ENCODE results near the gene TAGLN3.
A peak's percentile ranks its signal among the peaks of the same experiment; 100 is the strongest.

The TAGLN3 gene

DNA sequence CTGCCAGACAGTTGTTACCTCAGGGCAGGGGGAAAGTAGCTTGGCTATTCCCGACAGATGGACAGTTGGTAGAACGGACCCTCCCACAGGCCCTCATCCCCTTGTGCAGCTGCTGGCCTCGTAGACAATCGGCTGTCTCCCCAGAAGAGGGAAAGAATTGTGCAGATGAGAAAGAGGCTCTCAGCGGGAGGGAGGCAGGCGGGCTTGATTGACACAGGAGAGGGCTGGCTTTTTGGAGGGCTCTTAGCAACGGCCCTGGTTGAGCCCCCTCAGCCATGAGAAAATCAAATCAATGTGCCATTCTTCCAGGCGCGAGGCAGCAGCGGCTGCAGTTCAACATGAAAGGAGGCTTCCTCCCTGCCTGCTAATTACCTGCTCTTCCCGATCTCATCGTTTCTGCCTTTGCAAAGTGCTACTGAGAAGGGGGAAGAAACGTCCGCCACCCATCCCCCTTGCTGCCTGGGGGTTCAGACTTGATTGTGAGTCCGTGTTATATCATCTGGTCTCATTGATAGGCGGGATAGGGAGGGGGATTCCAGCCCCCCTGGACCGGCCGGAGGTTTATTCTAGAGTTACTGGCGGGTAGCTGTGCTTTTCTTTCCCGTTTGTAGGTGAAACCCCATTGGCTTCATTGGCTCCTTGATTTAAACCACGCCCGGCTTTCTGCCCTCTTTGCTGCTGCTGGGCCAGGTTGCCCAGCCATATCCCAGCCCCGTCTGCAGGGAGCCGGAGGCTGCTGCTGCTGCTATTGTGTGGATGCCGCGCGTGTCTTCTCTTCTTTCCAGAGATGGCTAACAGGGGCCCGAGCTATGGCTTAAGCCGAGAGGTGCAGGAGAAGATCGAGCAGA, at the start of gene TAGLN3:
Gene TAGLN3, plus strand, starts transcription at position 287 of the 848 bp plus-strand sequence. Its CDS starts 501 bp downstream, at position 788.
- no peak for DNase-seq (ENCODE audit: low read depth)

DNA sequence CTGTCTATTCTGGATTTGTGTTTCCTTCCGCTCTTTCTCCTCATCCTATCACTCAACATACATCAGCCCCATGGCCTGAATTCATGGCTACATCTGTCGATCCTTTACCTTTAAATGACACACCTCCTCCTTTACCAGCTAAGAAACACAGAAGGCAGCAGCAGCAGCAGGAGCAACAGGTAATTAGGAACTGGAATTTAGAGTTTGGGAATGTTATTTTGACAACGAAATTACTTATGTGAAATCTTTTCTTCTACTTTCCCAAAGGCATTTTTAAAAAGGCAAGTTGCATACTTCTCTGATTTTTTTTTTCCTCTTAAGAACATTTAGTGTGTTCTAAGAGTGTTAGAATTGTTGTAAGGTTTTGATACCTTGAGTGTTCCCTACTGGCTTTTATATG, 49.0 kb upstream of the TAGLN3 start:
- no peak for DNase-seq (ENCODE audit: low read depth)

DNA sequence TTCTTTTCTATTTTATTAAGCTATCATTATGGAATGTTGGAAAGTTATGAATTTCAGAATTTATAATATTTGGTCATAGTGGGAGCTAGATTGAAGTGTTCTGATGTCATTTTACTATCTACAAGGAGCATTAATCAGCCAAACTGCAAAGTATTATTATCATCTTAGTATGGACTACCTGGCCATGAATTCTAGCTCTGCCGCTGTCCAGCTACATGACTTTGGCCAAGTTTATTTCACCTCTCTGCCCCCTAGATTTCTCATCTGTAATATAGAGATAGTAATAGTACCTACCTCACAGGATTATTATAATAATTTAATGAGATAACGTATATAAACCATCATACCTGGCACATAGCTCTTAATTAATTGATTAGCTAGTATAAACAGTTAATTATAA, 47.7 kb upstream of the TAGLN3 start:
- DNase-seq (ENCODE audit: low read depth) = no peak

DNA sequence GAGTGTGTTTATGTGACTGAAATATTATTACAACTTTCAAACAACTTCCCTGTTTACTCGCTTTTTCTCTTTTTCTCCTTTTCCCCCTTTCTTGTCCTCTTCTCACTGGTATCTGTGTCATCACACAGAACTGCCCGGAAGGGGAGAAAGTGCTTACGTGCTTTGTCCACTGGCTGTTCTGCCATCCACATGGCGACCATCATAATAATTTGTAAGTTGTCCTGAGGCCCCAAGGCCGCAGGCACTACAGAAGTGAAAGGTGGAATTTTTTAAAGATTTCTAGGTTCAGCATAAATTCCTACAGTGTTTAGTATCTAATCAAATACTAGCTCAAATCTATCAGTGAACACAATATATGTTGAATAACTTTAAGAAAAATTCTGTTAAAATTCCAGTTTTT, 46.6 kb upstream of the TAGLN3 start:
- no peak for DNase-seq (ENCODE audit: low read depth)

DNA sequence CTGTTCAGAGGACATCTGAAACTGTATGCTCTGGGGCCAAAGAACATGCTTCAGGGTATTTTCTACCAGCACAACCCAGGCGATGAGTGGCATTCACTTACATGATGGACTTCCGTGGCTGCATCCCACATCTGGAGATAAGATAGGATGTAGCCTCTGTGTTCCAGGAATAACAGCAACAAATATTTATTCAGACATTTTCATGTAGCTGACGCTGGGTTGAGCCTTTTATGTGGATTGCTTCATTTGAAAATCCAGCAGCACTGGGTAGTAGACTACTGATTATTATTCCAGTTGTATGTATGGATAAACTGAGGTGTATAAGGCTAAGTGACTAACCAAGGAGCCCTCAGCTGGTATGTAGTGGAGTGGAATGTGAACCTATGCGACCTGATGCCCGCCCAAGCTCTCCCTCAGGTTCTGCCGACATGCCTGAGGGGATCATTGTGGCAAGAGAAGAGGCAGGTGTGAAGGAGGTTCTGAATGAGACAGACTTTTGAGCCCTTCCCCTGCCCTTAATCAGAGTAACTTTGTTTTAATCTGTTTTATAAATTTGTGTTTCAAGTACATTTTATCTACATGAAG, 45.8 kb upstream of the TAGLN3 start:
- DNase-seq (ENCODE audit: low read depth) = no peak

DNA sequence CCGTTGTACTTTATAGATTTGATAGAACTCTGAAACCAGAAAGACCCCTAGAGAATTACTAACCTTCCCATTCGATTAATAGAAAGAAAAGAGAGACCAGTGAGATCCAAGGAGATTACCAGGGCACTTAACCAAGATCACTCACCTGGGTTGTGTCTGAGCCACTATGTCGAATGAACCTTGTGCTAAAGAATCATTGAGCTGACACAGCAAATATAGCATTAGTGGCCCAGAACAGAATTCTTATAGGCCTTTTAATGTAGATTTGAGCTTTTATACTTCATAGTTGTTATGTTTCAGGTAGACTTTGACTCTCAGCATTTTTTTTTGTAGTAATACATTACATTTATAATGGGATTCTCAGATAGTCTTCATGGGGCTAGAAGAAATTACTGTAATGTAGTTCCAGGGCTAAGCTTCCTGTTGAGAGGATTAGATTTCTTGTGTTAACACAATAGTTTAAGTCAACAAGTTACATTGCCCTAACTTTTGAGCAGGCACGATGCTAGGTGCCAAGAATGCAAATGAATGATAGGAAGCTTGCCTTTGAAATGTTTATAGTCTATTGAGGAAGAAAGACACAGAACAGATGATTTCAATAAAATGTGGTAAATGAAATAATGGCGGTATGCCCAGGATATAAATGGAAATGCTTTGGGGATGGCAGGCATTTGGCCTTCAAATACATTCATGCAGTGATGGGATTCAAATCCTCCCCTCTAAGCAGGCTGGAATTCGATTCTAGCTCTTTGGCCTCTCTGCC, 44.3 kb upstream of the TAGLN3 start:
- no peak for DNase-seq (ENCODE audit: low read depth)

DNA sequence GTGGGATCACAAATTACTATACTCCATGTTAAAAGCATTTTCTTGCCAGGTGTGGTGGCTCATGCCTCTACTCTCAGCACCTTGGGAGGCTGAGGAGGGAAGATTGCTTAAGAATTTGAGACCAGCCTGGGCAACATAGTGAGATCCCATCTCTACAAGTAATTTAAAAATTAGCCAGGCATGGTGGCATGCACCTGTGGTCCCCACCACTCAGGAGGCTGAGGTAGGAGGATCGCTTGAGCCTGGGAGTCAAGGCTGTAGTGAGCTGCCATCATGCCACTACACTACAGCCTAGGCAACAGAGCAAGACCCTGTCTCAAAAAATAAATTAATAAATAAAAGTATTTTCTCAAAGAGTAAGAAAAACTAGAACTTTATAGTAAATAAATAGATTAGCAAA, 42.8 kb upstream of the TAGLN3 start:
- no peak for DNase-seq (ENCODE audit: low read depth)

DNA sequence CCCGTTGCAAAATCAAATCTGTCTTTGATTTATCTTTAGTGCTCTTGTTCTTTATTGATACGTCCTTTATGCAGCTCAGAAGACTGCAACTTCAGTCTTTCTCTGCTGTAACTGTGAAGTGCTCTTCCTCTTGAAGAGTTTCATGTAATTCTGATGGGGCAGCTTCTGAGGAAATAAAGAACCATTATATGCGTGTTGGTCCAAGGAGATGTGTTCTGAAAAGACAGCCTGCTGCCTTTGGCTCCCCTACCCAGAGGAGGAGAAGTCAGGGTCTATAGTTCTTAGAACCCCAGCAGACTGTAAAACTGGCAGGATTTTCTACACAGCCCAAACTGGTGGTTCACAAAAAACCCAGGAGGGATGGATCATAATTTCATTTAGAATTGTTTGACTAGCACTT, 42.3 kb upstream of the TAGLN3 start:
- no peak for DNase-seq (ENCODE audit: low read depth)

DNA sequence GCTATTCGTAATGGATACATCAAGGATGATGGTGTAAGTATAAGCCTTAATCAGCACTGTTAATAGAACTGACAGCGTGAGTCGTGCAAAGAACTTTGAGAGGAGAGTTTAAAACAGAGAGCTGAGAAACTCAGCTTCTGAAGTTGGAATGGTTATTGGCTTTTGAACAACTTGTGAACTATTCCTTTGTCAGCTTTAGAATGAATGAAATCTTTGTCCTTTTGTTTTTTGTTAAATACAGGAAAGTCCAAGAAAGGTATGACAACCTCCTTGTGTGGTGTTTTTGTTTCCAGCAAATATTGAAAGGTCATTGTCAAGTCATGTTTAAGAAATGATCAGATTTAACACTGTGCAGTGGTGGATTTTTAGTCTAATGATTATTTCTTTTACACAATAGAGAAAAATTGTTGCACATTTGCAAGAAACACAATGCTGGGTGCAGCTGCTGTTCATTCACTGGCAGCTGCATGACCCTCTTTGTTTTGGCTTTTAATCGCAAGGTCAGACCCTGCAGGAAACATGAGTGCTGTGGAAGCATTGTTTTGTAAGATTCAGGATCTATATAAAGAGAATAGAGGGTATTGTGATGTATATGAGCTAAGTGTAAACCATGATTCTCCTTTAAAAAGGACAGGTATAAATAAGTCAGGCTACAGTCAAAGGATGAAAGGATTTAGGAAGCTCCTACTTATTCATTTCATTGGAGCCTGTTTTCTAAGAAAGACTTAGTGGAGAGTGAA, 41.6 kb upstream of the TAGLN3 start:
- DNase-seq (ENCODE audit: low read depth) = no peak

DNA sequence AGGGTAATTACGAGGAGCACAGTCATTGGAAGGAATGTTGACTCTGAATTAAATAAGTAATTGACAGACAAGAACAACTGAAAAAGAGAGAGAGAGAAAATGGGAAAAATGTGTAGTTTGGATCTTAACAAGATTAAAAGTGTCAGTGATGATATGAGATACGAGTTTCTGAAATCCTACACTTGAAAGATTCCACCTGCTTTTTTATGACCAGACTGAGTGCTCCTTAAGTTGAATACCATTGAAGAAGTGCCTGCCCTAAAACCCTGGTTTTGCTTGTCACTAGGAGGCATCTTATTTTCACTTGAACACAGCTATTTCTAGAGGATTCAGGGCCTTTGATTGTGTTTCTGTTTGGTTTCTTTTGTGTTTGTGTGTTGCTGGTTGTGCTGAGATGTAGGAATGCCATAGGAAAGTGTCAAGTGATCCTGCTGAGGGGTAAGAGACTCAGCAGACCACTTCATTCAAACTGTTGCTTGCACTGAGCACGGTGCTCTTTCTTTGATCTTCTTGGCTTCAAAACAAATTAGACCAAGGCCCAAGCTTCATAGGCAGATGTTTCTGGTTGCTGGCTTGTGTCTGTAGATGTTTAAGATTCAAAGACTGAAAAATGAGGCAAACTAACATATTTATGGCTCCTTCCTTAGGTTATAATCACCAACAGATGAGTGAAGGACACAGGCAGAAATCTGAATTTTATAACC, 37.1 kb upstream of the TAGLN3 start:
- no peak for DNase-seq (ENCODE audit: low read depth)

DNA sequence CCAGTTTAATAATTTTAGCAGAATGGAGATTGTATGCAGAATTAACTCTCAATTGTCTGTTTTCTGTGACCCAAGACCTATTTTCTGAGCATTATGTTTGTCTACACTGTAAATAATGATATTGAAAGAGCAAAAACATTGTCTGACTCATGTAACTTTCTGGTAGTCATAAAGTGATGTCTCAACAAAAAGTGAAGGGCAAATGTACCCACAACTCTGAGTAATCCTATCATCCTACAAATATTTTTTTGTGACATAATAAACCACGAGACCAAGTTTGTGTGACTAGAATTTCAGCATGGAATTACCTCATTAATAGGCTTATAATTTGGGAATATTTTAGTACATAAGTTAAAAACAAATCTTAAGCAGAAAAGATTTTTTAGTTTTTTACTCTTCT, 35.3 kb upstream of the TAGLN3 start:
- no peak for DNase-seq (ENCODE audit: low read depth)

DNA sequence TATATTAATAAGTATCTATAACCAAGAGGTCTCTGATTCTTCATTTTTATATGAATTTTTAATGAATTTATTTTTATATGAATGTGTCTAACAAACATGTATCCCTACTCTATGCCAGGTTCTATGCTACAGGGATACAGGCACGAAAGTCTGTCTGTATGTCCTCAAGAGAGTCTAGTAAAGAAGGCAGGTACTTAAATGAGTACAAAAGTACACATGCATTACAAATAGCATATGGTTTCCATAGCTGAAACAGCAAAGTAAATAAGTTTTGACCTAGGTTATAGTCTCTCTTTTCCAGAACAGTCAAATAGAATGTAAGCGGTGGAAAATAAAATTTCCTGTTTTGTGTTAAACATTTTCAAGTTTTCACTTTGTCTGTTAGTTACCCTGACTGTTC, 33.2 kb upstream of the TAGLN3 start:
- no peak for DNase-seq (ENCODE audit: low read depth)

DNA sequence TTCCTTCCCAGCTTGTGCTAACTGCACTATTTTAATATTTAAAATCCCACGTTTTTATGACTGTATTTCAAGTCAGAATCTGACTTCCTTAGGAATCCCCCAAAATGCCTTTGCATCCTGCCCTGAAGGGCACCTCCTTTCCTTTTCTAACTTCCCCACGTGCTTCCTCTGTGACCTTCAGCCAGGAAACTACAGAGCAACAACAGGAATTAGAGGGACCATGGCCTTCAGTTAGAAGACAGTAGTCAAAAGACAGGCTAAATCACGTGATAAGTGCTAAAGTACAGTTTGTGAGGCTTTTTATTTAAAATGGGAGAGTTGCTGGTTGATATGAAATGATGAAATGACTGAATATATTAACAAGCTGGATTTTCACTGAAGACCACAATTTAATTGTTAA, 31.7 kb upstream of the TAGLN3 start:
- no peak for DNase-seq (ENCODE audit: low read depth)

DNA sequence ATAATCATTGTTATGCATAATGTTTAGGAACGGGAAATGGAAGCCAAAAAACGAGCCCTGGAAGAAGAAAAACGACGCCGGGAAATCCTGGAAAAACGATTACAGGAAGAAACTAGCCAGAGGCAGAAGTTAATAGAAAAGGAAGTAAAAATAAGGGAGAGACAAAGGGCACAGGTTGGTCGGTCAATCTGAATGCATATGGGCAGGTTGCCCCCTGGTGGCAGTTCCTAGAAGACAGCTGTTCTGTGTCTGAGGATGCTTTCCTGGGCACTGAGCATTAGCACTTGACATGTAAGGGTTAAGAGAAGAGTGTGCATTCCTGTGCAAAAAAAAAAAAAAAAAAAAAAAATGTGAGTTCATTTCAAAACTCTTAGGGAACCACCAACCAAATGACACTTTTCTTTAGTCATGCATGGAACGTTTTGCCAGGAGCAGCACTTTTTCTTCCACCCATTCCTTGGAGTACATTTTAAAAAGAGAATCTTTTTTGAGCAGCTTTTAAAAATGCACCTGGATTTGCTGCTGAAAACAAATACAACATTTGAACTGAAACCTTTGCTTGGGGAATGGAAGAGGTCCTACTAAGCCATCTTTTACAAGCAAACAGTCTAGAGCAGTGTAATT, 31.0 kb upstream of the TAGLN3 start:
- DNase-seq (ENCODE audit: low read depth) = peak; percentile 75

DNA sequence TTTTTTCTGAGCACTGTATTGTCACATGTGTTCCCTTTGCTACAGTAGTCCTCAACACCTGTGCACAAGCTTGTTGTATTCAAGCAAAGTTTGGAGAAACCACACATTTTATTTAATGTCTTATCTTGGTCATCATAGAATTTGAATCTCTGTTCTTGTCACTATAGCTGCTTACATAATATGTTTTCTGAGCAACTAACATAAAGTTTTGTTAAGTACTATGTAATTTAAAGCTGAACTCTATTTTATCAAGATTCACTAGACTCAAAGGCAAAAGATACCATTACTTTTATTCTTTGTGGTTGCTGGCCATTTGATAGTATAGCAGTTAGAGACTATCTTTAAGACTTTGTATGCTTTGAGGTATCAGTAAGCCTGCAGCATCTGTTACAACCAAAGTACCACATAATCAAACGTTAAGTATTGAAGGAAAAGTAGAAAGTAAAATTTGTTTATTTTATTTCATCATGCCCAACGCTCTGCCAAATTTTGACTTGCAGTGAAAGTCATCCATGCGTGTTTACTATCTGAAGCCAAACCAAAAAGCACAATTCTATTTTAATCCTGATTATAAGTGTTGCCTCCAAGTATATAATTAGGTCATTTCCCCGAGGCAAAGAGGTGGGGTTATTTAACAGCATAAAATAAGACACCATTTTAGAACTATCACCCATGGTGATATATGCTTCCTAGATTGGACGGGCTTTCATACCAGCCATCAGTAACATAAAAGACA, 30.2 kb upstream of the TAGLN3 start:
- DNase-seq (ENCODE audit: low read depth) = no peak

DNA sequence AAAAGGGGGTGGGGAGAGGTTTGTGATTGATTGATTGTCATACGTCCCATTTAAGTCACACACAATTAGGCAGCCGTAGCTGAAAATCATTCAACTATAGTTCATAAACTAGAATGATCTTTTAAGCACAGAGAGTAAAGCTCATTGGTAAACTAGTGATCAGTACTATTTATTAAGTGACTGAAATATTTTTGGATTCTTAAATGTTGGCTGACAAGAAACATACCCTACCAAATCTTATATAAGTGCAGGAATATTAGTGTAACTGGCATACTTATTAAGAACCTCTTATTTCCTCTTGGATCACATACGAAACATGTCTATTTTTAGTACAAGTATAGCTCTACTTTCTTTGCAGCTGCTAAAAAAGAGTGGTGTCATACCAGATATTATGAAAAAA, 28.3 kb upstream of the TAGLN3 start:
- DNase-seq (ENCODE audit: low read depth) = no peak

DNA sequence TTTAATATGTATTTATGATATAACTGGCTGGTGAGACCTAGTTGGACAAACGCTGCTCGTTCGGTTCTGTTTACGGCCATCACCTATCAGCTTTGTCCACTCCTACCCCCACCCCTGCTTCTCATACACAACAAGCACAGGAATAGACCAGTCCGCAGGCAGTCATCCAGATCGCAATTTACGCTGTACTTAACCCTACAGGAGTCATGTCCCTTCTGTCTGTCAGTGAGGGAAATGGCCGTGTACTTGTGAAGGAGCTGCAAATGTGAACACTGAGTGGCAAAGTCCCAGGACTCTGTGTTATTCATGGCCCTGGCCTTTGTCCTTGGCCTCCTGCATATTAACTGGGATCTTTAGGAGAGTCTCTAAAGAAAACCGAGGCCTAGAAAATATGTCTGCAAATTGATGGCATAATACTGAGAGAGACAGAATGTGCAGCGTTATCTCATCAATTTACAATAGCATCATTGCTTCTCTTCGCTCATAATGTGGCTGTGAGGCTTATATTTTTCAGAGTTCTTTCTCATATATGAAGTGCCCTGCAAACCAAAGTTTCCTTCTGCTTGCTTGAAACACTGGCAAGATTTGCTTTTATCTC, 27.1 kb upstream of the TAGLN3 start:
- no peak for DNase-seq (ENCODE audit: low read depth)

DNA sequence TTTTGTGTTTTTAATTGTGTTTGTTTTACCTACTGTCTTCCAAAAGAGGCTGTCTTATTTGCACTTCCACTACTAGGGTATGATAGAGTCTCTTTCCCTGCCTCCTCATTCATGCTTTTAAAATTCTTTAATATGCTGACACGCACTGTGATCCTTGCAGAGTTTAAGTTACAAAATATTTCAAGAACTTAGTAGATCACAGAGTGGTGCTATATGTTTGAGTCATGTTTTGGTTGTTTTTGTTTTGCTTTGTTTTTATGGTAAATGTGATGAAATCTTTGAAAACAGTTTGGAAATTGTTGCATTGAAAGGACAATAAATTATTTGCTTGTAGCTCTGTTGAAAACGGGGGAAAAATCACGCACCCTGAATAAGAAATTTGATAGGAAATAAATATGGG, 25.8 kb upstream of the TAGLN3 start:
- no peak for DNase-seq (ENCODE audit: low read depth)

DNA sequence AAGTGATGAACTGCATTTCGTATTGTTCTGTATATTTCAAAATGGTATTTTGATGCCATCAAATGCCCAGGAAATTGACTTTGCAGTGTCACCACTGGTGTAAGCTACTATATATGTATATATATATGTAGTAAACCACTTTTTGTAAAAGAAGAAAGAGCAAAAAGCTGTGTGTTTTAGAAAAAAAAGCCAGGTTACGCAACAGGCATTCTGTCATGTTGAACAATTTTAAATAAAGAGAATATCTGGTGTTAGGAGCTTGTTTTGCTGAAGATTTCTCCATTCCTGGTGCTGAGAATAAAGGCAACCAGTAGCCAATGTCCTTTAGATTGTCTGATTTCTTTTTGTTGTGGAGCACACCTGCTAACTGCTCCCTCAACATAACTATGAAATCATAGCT, 23.6 kb upstream of the TAGLN3 start:
- no peak for DNase-seq (ENCODE audit: low read depth)

DNA sequence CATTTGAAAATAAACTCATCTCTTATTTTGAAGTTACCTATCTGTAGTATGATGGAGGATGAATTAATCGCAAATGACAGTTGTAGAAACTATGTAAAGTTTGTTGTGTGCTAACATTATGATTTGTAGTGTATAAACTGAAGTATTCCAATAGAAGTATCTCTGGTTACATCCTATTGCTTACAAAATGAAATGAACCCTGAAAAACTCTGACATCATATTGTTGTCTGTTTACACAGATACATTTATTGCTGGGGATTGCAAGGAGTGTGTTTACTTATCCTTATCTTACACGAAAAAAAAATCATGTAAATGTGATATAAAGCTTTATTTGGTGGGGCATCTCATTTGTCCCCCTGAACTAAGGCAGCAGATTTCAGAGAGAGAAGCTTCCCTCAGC, 22.5 kb upstream of the TAGLN3 start:
- no peak for DNase-seq (ENCODE audit: low read depth)
